ENCODE data around the gene SMIM23.

- TF ChIP-seq CTCF (IDR thresholded peaks at IDR 0.05), result no peak
- TF ChIP-seq TCF7L2 (IDR thresholded peaks at IDR 0.05; ENCODE audit: low read depth, low read length), result no peak
- no peak for TF ChIP-seq REST (IDR thresholded peaks at IDR 0.05; ENCODE audit: insufficient read depth in 1 of 2, low read depth in 2 of 2, low read length in 1 of 2)
- TF ChIP-seq SIN3A (IDR thresholded peaks at IDR 0.05; ENCODE audit: borderline replicate concordance, insufficient read depth, low read depth, low read length), result no peak
Observed at GRCh38 chr5:171789353-171789752, 3.7 kb downstream of the SMIM23 start.
